Gastroesophageal sphincter (tissue), 4 donors: ENCODE results near the gene LMX1B. TPM values are rescaled to one million over a fixed set of nuclear protein-coding genes. Genes with fewer than 3 reads are reported as not detected.

Source experiments
- ATAC-seq: fragments of 150-250 bp; one replicate; pipeline ENCODE4 v1.9.1; 2016; ENCODE audit warnings: mild to moderate bottlenecking, moderate library complexity
- H3K27ac ChIP-seq, 4 donors: fragments of 200-600 bp; sonication (generic) in 3 of 4; 1 replicate in 3 of 4; 2 replicates in 1 of 4; pipeline ENCODE4 v1.5.1; 2016 to 2019
- H3K27me3 ChIP-seq: fragments of 200-600 bp; sonication (generic); one replicate; pipeline ENCODE4 v1.5.1; 2019
- H3K36me3 ChIP-seq, 2 donors: fragments of 200-600 bp; sonication (generic); one replicate each; pipeline ENCODE4 v1.5.1; 2019; ENCODE audit warnings: control low read depth in 1 of 2
- H3K4me1 ChIP-seq, 3 donors: fragments of 200-600 bp; sonication (generic); 1 replicate in 2 of 3; 2 replicates in 1 of 3; pipeline ENCODE4 v1.5.1; 2016 to 2019; ENCODE audit warnings: control low read depth in 2 of 3
- H3K4me3 ChIP-seq, 2 donors: fragments of 200-600 bp; sonication (generic); one replicate each; pipeline ENCODE4 v1.5.1; 2019; ENCODE audit warnings: mild to moderate bottlenecking in 1 of 2, moderate library complexity in 1 of 2
- H3K9me3 ChIP-seq, 3 donors: fragments of 200-600 bp; sonication (generic); one replicate each; pipeline ENCODE4 v1.5.1; 2017 to 2019; ENCODE audit warnings: control low read depth in 2 of 3
- EP300 ChIP-seq: sonication (generic); formaldehyde crosslinking; IDR thresholded peaks from one replicate; pipeline ENCODE4 v1.6.1; 2017; ENCODE audit warnings: antibody characterized with exemption, mild to moderate bottlenecking
- POLR2A ChIP-seq, 2 donors: fragments of 450-650 bp; IDR thresholded peaks; one replicate each; pipeline ENCODE4 v1.6.1; 2017; ENCODE audit warnings: antibody characterized with exemption in 2 of 2, mild to moderate bottlenecking in 2 of 2, moderate library complexity in 1 of 2
- POLR2AphosphoS5 ChIP-seq: sonication (generic); formaldehyde crosslinking; IDR thresholded peaks from one replicate; pipeline ENCODE4 v1.6.1; 2017; ENCODE audit warnings: antibody characterized with exemption
- WGBS, 2 donors: methylation state at CpG; one replicate each; pipeline ENCODE4 v1.1.5; 2018; ENCODE audit warnings: low coverage in 1 of 2; 5-methylcytosine and 5-hydroxymethylcytosine counted together
- total RNA-seq, 4 donors: library from RNA; depleted of rRNA; stranded (reverse); fragments of >200 nt; gene quantifications; one replicate each; pipeline ENCODE4 v1.1.0, GENCODE V29; 2016
- TF ChIP-seq, protein P1 (sequence below), 4 experiments: fragments of 200-600 bp in 2 of 4; fragments of 450-650 bp in 2 of 4; sonication (generic) in 1 of 4; IDR thresholded peaks; one replicate each; pipeline ENCODE4 v1.5.1; 2017 to 2019; ENCODE audit warnings: antibody characterized with exemption in 4 of 4, mild to moderate bottlenecking in 2 of 4, moderate library complexity in 2 of 4

LMX1B gene
- total RNA-seq, 4 donors from 2014 or later: 0.13 to 0.58 (median 0.27) TPM

DNA sequence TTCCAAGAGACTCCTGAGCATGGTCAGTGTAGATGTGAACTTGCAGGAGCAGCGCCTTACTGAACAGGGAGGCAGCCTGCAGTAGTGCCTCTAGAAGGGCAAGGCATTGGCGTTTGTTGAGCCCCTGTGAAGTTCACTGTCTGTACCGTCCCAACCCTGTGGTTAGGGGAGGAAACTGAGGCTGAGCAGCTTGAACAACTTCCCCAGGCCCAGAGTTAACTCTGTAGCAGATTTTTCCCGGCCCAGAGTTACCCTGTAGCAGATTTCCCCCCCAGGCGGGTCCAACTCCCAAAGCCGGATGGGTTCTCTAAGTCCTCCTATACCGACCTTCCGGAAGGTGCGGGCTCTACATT is 9.6 kb downstream of the LMX1B start:
- WGBS, 2 donors: no CpG with 5 or more reads among the region's 9 CpGs
- Histone ChIP-seq H3K4me3 (no peak overlapping the region), H3K4me1 (peaks cover 0 to 44% (median 24%) of the 10 kb centered on the region in 3 donors), H3K27ac (no peak overlapping the region), H3K27me3 (peaks cover 100% of the 10 kb centered on the region), H3K9me3 (no peaks in the 10 kb centered on the region), H3K36me3 (no peaks in the 10 kb centered on the region)
- no peak for ATAC-seq
- TF ChIP-seq EP300 (no peak), POLR2A (IDR thresholded peaks at IDR 0.05) (no peak), POLR2AphosphoS5 (no peak)
- TF ChIP-seq, protein P1, sequence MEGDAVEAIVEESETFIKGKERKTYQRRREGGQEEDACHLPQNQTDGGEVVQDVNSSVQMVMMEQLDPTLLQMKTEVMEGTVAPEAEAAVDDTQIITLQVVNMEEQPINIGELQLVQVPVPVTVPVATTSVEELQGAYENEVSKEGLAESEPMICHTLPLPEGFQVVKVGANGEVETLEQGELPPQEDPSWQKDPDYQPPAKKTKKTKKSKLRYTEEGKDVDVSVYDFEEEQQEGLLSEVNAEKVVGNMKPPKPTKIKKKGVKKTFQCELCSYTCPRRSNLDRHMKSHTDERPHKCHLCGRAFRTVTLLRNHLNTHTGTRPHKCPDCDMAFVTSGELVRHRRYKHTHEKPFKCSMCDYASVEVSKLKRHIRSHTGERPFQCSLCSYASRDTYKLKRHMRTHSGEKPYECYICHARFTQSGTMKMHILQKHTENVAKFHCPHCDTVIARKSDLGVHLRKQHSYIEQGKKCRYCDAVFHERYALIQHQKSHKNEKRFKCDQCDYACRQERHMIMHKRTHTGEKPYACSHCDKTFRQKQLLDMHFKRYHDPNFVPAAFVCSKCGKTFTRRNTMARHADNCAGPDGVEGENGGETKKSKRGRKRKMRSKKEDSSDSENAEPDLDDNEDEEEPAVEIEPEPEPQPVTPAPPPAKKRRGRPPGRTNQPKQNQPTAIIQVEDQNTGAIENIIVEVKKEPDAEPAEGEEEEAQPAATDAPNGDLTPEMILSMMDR (IDR thresholded peaks at IDR 0.05): no peak

DNA sequence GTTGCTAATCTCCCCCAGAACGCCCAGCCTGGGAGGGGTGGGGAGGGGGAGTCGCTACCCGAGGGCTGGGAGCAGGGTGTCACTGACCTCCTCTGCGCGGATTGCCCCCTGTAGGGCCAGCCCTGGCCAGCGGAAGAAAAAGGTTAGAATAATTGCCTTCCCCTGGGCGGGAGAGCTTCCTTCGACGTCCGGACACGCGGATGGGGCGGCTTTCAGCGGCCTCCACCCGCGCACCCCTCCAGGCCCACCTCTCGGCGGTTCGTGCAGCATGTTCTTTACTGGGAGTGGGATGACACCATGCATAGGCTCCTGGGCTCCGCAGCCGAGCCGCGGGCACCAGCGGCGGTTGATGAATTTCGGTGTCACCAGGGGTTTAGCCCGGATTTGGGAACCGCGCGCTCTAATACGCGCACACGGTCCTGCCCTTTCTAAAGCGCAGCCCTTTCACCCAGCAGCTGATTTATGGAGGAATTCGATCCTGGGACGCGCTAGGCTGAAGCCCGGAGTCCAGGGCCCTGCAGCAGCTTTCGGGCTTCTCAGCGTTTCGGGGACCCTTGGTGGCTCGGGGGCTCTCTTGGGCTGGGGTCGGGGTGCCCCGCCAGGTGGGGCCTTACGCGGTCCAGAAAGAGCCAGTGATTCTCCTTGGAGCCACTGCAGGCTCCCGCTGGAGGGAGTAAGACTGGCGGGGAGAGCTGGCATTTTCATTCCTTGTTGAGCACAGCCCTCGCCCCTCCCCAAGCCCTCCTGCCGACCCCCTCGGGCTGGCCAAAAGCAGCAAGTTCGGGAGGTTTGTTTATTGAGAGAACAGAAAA is 10.1 kb downstream of the LMX1B start:
- Histone ChIP-seq H3K36me3 (no peaks in the 10 kb centered on the region), H3K27me3 (peaks cover 100% of the 10 kb centered on the region), H3K9me3 (no peaks in the 10 kb centered on the region), H3K4me1 (peaks cover 0 to 39% (median 22%) of the 10 kb centered on the region in 3 donors), H3K27ac (no peak overlapping the region), H3K4me3 (no peak overlapping the region)
- TF ChIP-seq POLR2AphosphoS5: no peak
- TF ChIP-seq, protein P1 (IDR thresholded peaks at IDR 0.05): no peak
- TF ChIP-seq POLR2A (IDR thresholded peaks at IDR 0.05): no peak
- no peak for TF ChIP-seq EP300
- WGBS, 2 donors: 0 to 2% methylated on average over 4 to 11 of the region's 52 CpGs
- ATAC-seq: no peak

DNA sequence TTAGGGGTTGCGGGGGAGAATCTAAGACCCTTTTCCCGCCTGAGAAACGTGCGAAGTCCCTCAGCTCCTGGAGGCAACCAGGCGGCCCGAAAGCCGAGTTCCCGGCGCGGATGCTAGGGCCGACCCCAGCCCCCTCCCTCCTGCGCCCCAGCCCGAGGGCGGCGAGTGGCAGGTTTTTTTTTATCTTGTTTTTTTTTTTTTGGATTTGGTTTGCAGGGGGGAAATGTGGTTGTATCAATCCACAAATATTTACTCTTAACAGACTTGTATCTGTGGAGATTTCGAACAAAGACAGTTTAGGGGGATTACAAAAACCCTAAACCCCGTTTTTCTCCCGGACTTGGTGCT is 10.7 kb downstream of the LMX1B start:
- 7 to 11% methylated on average over 5 to 16 of the region's 18 CpGs for WGBS, 2 donors
- no peaks in the 10 kb centered on the region for H3K9me3 ChIP-seq
- TF ChIP-seq EP300 (no peak), POLR2AphosphoS5 (no peak), POLR2A (IDR thresholded peaks at IDR 0.05) (no peak)
- TF ChIP-seq, protein P1 (IDR thresholded peaks at IDR 0.05): no peak
- no peak overlapping the region for H3K4me3 ChIP-seq
- H3K27ac ChIP-seq: no peak overlapping the region
- peaks cover 100% of the 10 kb centered on the region for H3K27me3 ChIP-seq
- H3K36me3 ChIP-seq: no peaks in the 10 kb centered on the region
- H3K4me1 ChIP-seq: peaks cover 0 to 34% (median 22%) of the 10 kb centered on the region in 3 donors
- no peak for ATAC-seq

DNA sequence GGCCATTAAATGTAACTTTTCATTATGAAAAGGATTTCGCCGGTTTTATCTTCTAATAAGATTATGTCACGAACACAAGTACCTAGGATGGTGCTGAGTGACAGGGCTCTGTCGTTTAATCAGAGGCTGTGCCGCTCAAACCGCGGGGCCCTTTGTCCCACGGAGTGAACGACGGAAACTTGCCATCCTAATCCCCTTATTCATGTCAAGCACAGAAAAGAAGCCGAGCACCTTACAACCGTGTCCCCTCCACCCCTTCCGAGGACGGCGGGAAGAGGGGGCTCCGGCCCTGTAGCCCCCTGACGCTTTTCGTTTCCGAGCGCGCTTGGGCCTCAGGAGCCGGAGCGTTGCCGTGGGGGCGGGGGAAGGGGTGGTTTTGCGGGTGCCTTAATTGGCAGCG is 11.2 kb downstream of the LMX1B start:
- WGBS, 2 donors: 0 to 13% methylated on average over 3 to 11 of the region's 27 CpGs
- ATAC-seq: no peak
- H3K9me3 ChIP-seq: no peaks in the 10 kb centered on the region
- peaks cover 100% of the 10 kb centered on the region for H3K27me3 ChIP-seq
- TF ChIP-seq, protein P1 (IDR thresholded peaks at IDR 0.05): no peak
- TF ChIP-seq POLR2AphosphoS5 (no peak), POLR2A (IDR thresholded peaks at IDR 0.05) (no peak), EP300 (no peak)
- no peaks in the 10 kb centered on the region for H3K36me3 ChIP-seq
- peaks cover 0 to 34% (median 22%) of the 10 kb centered on the region in 3 donors for H3K4me1 ChIP-seq
- no peak overlapping the region for H3K27ac ChIP-seq
- no peak overlapping the region for H3K4me3 ChIP-seq
